Measurements from ENCODE around the gene OR9A2.

OR9A2 gene

GRCh38 chr7:143027032-143027431 is at the start of gene OR9A2:
Gene OR9A2 (minus strand): TSS chr7:143027132. CDS start chr7:143027132, 0 bp downstream.
- no peaks in the 10 kb centered on the region for H3K9me3 Mint-ChIP-seq
- H3K36me3 Mint-ChIP-seq (ENCODE audit: low read depth), result no peaks in the 10 kb centered on the region
- H3K27ac Mint-ChIP-seq, result no peak within 1 kb of the TSS
- H3K4me1 Mint-ChIP-seq (ENCODE audit: low read depth), result no peaks in the 10 kb centered on the region
- no peak within 1 kb of the TSS for H3K4me3 Mint-ChIP-seq
- peaks cover 9% of the 10 kb centered on the region for H3K27me3 Mint-ChIP-seq (ENCODE audit: low read depth)

- Mint-ChIP-seq H3K4me1 (ENCODE audit: low read depth) (no peaks in the 10 kb centered on the region), H3K27ac (no peak overlapping the region), H3K4me3 (no peak overlapping the region), H3K36me3 (ENCODE audit: low read depth) (no peaks in the 10 kb centered on the region), H3K9me3 (no peaks in the 10 kb centered on the region), H3K27me3 (ENCODE audit: low read depth) (no peaks in the 10 kb centered on the region)
These were observed 47.2 kb upstream of the OR9A2 start for GRCh38 chr7:143074141-143074540.

GRCh38 chr7:143073556-143073955 is 46.6 kb upstream of the OR9A2 start:
- Mint-ChIP-seq H3K4me1 (ENCODE audit: low read depth) (no peaks in the 10 kb centered on the region), H3K27me3 (ENCODE audit: low read depth) (peaks cover 3% of the 10 kb centered on the region), H3K9me3 (no peaks in the 10 kb centered on the region), H3K4me3 (no peak overlapping the region), H3K27ac (no peak overlapping the region), H3K36me3 (ENCODE audit: low read depth) (no peaks in the 10 kb centered on the region)

- no peaks in the 10 kb centered on the region for H3K9me3 Mint-ChIP-seq
- no peaks in the 10 kb centered on the region for H3K4me1 Mint-ChIP-seq (ENCODE audit: low read depth)
- H3K36me3 Mint-ChIP-seq (ENCODE audit: low read depth), result no peaks in the 10 kb centered on the region
- H3K27me3 Mint-ChIP-seq (ENCODE audit: low read depth), result peaks cover 3% of the 10 kb centered on the region
- no peak overlapping the region for H3K4me3 Mint-ChIP-seq
- no peak overlapping the region for H3K27ac Mint-ChIP-seq
These were observed 43.1 kb upstream of the OR9A2 start for GRCh38 chr7:143069912-143070500.

- H3K4me1 Mint-ChIP-seq (ENCODE audit: low read depth), result no peaks in the 10 kb centered on the region
- H3K27ac Mint-ChIP-seq, result no peak overlapping the region
- H3K9me3 Mint-ChIP-seq, result no peaks in the 10 kb centered on the region
- H3K4me3 Mint-ChIP-seq, result no peak overlapping the region
- no peaks in the 10 kb centered on the region for H3K36me3 Mint-ChIP-seq (ENCODE audit: low read depth)
- H3K27me3 Mint-ChIP-seq (ENCODE audit: low read depth), result peaks cover 3% of the 10 kb centered on the region
These were observed 41.5 kb upstream of the OR9A2 start for GRCh38 chr7:143068446-143068845.

GRCh38 chr7:143063741-143064140 is 36.8 kb upstream of the OR9A2 start:
- Mint-ChIP-seq H3K4me1 (ENCODE audit: low read depth) (no peaks in the 10 kb centered on the region), H3K36me3 (ENCODE audit: low read depth) (no peaks in the 10 kb centered on the region), H3K4me3 (no peak overlapping the region), H3K9me3 (no peaks in the 10 kb centered on the region), H3K27me3 (ENCODE audit: low read depth) (no peaks in the 10 kb centered on the region), H3K27ac (no peak overlapping the region)

GRCh38 chr7:143055754-143056153 is 28.8 kb upstream of the OR9A2 start:
- H3K27ac Mint-ChIP-seq, result no peak overlapping the region
- H3K36me3 Mint-ChIP-seq (ENCODE audit: low read depth), result no peaks in the 10 kb centered on the region
- H3K9me3 Mint-ChIP-seq, result no peaks in the 10 kb centered on the region
- no peaks in the 10 kb centered on the region for H3K27me3 Mint-ChIP-seq (ENCODE audit: low read depth)
- no peaks in the 10 kb centered on the region for H3K4me1 Mint-ChIP-seq (ENCODE audit: low read depth)
- H3K4me3 Mint-ChIP-seq, result no peak overlapping the region

DNA sequence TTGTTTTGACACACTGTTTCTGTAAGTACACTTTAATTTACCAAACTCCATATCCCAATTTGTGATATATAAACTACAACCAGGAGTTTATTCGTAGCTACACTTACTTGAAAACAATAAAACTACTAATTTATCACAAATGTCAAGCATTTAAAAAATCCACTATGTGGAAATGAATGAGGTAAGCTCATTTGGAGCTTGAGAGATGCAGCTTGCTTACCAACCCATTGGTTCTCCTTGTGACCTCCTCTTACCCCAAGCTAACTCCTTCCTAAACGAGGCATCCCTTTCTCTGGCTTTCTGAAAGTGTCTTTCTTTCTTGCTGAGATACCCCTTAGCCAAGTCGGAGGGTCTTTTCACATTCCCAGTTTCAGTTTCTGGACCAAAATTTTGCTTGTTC is 27.7 kb upstream of the OR9A2 start:
- H3K36me3 Mint-ChIP-seq (ENCODE audit: low read depth), result no peaks in the 10 kb centered on the region
- H3K4me1 Mint-ChIP-seq (ENCODE audit: low read depth), result no peaks in the 10 kb centered on the region
- H3K27ac Mint-ChIP-seq, result no peak overlapping the region
- no peaks in the 10 kb centered on the region for H3K27me3 Mint-ChIP-seq (ENCODE audit: low read depth)
- no peaks in the 10 kb centered on the region for H3K9me3 Mint-ChIP-seq
- no peak overlapping the region for H3K4me3 Mint-ChIP-seq

GRCh38 chr7:143052041-143052440 is 25.1 kb upstream of the OR9A2 start, which contains the start of gene OR6V1:
Gene OR6V1 (plus strand): TSS chr7:143052341. CDS start chr7:143052341, 0 bp downstream.
- Mint-ChIP-seq H3K9me3 (no peaks in the 10 kb centered on the region), H3K4me1 (ENCODE audit: low read depth) (no peaks in the 10 kb centered on the region), H3K4me3 (no peak within 1 kb of the TSS), H3K27me3 (ENCODE audit: low read depth) (peaks cover 1% of the 10 kb centered on the region), H3K36me3 (ENCODE audit: low read depth) (no peaks in the 10 kb centered on the region), H3K27ac (no peak within 1 kb of the TSS)

DNA sequence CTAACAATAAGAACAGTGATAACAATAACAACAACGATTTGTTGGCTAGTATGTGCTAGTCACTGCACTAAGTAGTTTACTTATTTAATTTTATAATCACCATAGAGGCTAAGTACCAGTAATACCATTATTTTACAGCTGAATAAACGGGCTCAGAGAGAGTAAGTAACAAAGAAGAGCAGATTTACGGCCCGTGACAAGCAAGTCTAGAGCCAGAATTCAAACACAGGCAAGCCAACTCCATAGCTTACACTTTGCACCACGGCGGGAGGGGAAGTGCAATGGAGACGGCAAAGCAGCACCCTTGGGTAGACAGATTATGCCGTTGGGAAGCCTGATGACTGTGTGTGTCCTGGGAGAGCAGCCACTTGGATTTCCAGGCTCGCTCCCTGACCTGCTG is 24.0 kb upstream of the OR9A2 start:
- Mint-ChIP-seq H3K9me3 (no peaks in the 10 kb centered on the region), H3K4me1 (ENCODE audit: low read depth) (no peaks in the 10 kb centered on the region), H3K27me3 (ENCODE audit: low read depth) (peaks cover 9% of the 10 kb centered on the region), H3K4me3 (no peak overlapping the region), H3K36me3 (ENCODE audit: low read depth) (no peaks in the 10 kb centered on the region), H3K27ac (no peak overlapping the region)

GRCh38 chr7:143049362-143049761 is 22.4 kb upstream of the OR9A2 start:
- Mint-ChIP-seq H3K4me3 (no peak overlapping the region), H3K27ac (no peak overlapping the region), H3K9me3 (no peaks in the 10 kb centered on the region), H3K27me3 (ENCODE audit: low read depth) (peaks cover 9% of the 10 kb centered on the region), H3K4me1 (ENCODE audit: low read depth) (no peaks in the 10 kb centered on the region), H3K36me3 (ENCODE audit: low read depth) (no peaks in the 10 kb centered on the region)

DNA sequence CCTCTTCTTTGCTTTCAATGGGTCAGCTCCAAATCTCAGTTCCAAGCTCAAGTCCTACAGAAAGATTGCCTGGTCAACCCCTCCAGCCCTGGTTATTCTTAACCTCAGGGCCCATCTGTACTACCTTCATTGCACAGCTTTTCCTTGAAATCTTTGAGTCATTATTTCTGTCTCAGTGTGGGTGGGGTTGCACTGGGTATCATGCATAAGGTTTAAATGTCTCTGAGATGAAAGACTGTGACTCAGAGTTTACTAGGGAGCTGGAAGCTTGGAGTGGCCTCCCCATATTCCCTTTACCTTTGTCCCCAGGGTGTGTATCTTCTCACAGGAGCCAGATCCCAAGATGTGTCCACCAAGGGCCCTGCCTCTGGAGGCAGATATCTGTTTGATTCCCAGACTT is 21.9 kb upstream of the OR9A2 start:
- Mint-ChIP-seq H3K27me3 (ENCODE audit: low read depth) (peaks cover 9% of the 10 kb centered on the region), H3K27ac (no peak overlapping the region), H3K36me3 (ENCODE audit: low read depth) (no peaks in the 10 kb centered on the region), H3K9me3 (no peaks in the 10 kb centered on the region), H3K4me3 (no peak overlapping the region), H3K4me1 (ENCODE audit: low read depth) (no peaks in the 10 kb centered on the region)

- Mint-ChIP-seq H3K27ac (no peak overlapping the region), H3K9me3 (no peaks in the 10 kb centered on the region), H3K4me1 (ENCODE audit: low read depth) (no peaks in the 10 kb centered on the region), H3K36me3 (ENCODE audit: low read depth) (no peaks in the 10 kb centered on the region), H3K27me3 (ENCODE audit: low read depth) (peaks cover 9% of the 10 kb centered on the region), H3K4me3 (no peak overlapping the region)
These were observed 20.4 kb upstream of the OR9A2 start for GRCh38 chr7:143047326-143047725.

GRCh38 chr7:143046426-143046851 is 19.5 kb upstream of the OR9A2 start:
- Mint-ChIP-seq H3K27me3 (ENCODE audit: low read depth) (peaks cover 9% of the 10 kb centered on the region), H3K4me3 (no peak overlapping the region), H3K36me3 (ENCODE audit: low read depth) (no peaks in the 10 kb centered on the region), H3K4me1 (ENCODE audit: low read depth) (no peaks in the 10 kb centered on the region), H3K27ac (no peak overlapping the region), H3K9me3 (no peaks in the 10 kb centered on the region)

GRCh38 chr7:143043391-143043790 is 16.5 kb upstream of the OR9A2 start:
- Mint-ChIP-seq H3K27ac (no peak overlapping the region), H3K9me3 (no peaks in the 10 kb centered on the region), H3K36me3 (ENCODE audit: low read depth) (no peaks in the 10 kb centered on the region), H3K27me3 (ENCODE audit: low read depth) (peaks cover 9% of the 10 kb centered on the region), H3K4me1 (ENCODE audit: low read depth) (no peaks in the 10 kb centered on the region), H3K4me3 (no peak overlapping the region)

DNA sequence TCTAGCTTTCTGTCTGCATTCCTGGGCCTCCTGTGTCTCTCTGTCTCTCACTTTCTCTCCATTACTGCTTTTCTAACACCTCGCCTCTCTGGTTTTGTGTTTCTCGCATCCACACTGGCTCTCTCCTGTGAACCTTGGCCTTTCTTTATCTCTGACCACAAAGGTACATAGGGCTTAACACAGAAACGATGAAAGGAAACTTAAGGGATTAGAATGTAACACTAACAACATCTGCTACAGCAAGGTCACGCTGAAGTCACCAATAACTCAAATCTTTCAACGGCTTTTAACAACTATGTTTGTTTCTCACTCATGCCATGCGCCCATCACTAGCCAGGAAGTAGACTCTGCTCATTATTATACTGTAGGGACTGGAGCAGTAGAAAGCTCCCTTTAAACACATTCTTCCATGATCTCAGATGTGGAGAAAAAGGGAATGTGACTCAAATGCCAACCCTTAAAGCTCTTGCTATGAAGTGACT is 15.9 kb upstream of the OR9A2 start:
- Mint-ChIP-seq H3K9me3 (no peaks in the 10 kb centered on the region), H3K4me1 (ENCODE audit: low read depth) (no peaks in the 10 kb centered on the region), H3K27me3 (ENCODE audit: low read depth) (peaks cover 9% of the 10 kb centered on the region), H3K27ac (no peak overlapping the region), H3K36me3 (ENCODE audit: low read depth) (no peaks in the 10 kb centered on the region), H3K4me3 (no peak overlapping the region)
